ENCODE measurements around the gene GPATCH4. TPM values are rescaled to one million over a fixed set of nuclear protein-coding genes. Genes with fewer than 3 reads are reported as not detected.
"Not testable (repeated sequence)": the region's sequence is repeated elsewhere in the genome, so short reads cannot be mapped to it uniquely, and the experiment has no call there.

Gene GPATCH4
- total and polyA plus RNA-seq, 2 donors: 11.6 to 12.0 TPM

- no peaks in the 10 kb centered on the region for H3K36me3 ChIP-seq (ENCODE audit: control insufficient read depth in 2 of 2, insufficient read depth in 2 of 2, low read length in 1 of 2)
- no peak for DNase-seq (ENCODE audit: low read depth in 6 of 9, low spot score in 9 of 9)
- H3K4me3 ChIP-seq (ENCODE audit: low read length in 2 of 2): no peak overlapping the region
- peaks cover 2 to 7% of the 10 kb centered on the region in 2 donors for H3K4me1 ChIP-seq (ENCODE audit: control insufficient read depth in 2 of 2, insufficient read depth in 2 of 2, low read length in 2 of 2)
- no peaks in the 10 kb centered on the region for H3K9me3 ChIP-seq (ENCODE audit: control insufficient read depth in 2 of 2, insufficient read depth in 1 of 2, low read length in 1 of 2)
- peaks cover 54 to 94% of the 10 kb centered on the region in 2 donors for H3K27me3 ChIP-seq (ENCODE audit: control insufficient read depth in 2 of 2, insufficient read depth in 1 of 2, low read length in 1 of 2)
- 86% methylated on average over 6 of the region's 6 CpGs for WGBS
- no peak overlapping the region for H3K27ac ChIP-seq (ENCODE audit: low read depth in 1 of 2, low read length in 1 of 2)
These were observed 21.5 kb upstream of the GPATCH4 start for GRCh38 chr1:156622581-156623297.

- no peak for DNase-seq (ENCODE audit: low read depth in 6 of 9, low spot score in 9 of 9)
- H3K9me3 ChIP-seq (ENCODE audit: control insufficient read depth in 2 of 2, insufficient read depth in 1 of 2, low read length in 1 of 2): no peaks in the 10 kb centered on the region
- 23% methylated on average over 6 of the region's 6 CpGs for WGBS
- H3K4me3 ChIP-seq (ENCODE audit: low read length in 2 of 2): no peak overlapping the region
- H3K27ac ChIP-seq (ENCODE audit: low read depth in 1 of 2, low read length in 1 of 2): no peak overlapping the region
- H3K4me1 ChIP-seq (ENCODE audit: control insufficient read depth in 2 of 2, insufficient read depth in 2 of 2, low read length in 2 of 2): peaks cover 0 to 7% of the 10 kb centered on the region in 2 donors
- H3K36me3 ChIP-seq (ENCODE audit: control insufficient read depth in 2 of 2, insufficient read depth in 2 of 2, low read length in 1 of 2): no peaks in the 10 kb centered on the region
- H3K27me3 ChIP-seq (ENCODE audit: control insufficient read depth in 2 of 2, insufficient read depth in 1 of 2, low read length in 1 of 2): peaks cover 29 to 90% of the 10 kb centered on the region in 2 donors
These were observed 18.3 kb upstream of the GPATCH4 start for GRCh38 chr1:156619582-156619955.

- 3% methylated on average over 7 of the region's 7 CpGs for WGBS
- Histone ChIP-seq H3K27me3 (ENCODE audit: control insufficient read depth in 2 of 2, insufficient read depth in 1 of 2, low read length in 1 of 2) (peaks cover 24 to 88% of the 10 kb centered on the region in 2 donors), H3K27ac (ENCODE audit: low read depth in 1 of 2, low read length in 1 of 2) (no peak within 1 kb of the TSS), H3K9me3 (ENCODE audit: control insufficient read depth in 2 of 2, insufficient read depth in 1 of 2, low read length in 1 of 2) (no peaks in the 10 kb centered on the region), H3K4me3 (ENCODE audit: low read length in 2 of 2) (no peak within 1 kb of the TSS), H3K4me1 (ENCODE audit: control insufficient read depth in 2 of 2, insufficient read depth in 2 of 2, low read length in 2 of 2) (peaks cover 0 to 3% of the 10 kb centered on the region in 2 donors), H3K36me3 (ENCODE audit: control insufficient read depth in 2 of 2, insufficient read depth in 2 of 2, low read length in 1 of 2) (no peaks in the 10 kb centered on the region)
- peak in 1 of 9 donors; percentile 32 for DNase-seq (ENCODE audit: low read depth in 6 of 9, low spot score in 9 of 9)
These were observed 17.7 kb upstream of the GPATCH4 start, which contains the start of gene HAPLN2 for GRCh38 chr1:156618853-156619581. HAPLN2 (plus strand) TSS chr1:156619415; CDS start chr1:156623491, 4,076 bp downstream.

GRCh38 chr1:156616463-156616862 is 15.2 kb upstream of the GPATCH4 start:
- 34% methylated on average over 5 of the region's 5 CpGs for WGBS
- H3K9me3 ChIP-seq (ENCODE audit: control insufficient read depth in 2 of 2, insufficient read depth in 1 of 2, low read length in 1 of 2): no peaks in the 10 kb centered on the region
- H3K4me1 ChIP-seq (ENCODE audit: control insufficient read depth in 2 of 2, insufficient read depth in 2 of 2, low read length in 2 of 2): no peaks in the 10 kb centered on the region
- DNase-seq (ENCODE audit: low read depth in 6 of 9, low spot score in 9 of 9): no peak
- peaks cover 12 to 81% of the 10 kb centered on the region in 2 donors for H3K27me3 ChIP-seq (ENCODE audit: control insufficient read depth in 2 of 2, insufficient read depth in 1 of 2, low read length in 1 of 2)
- no peak overlapping the region for H3K27ac ChIP-seq (ENCODE audit: low read depth in 1 of 2, low read length in 1 of 2)
- no peaks in the 10 kb centered on the region for H3K36me3 ChIP-seq (ENCODE audit: control insufficient read depth in 2 of 2, insufficient read depth in 2 of 2, low read length in 1 of 2)
- H3K4me3 ChIP-seq (ENCODE audit: low read length in 2 of 2): no peak overlapping the region

GRCh38 chr1:156615946-156616345 is 14.7 kb upstream of the GPATCH4 start:
- Histone ChIP-seq H3K27me3 (ENCODE audit: control insufficient read depth in 2 of 2, insufficient read depth in 1 of 2, low read length in 1 of 2) (peaks cover 9 to 80% of the 10 kb centered on the region in 2 donors), H3K36me3 (ENCODE audit: control insufficient read depth in 2 of 2, insufficient read depth in 2 of 2, low read length in 1 of 2) (no peaks in the 10 kb centered on the region), H3K9me3 (ENCODE audit: control insufficient read depth in 2 of 2, insufficient read depth in 1 of 2, low read length in 1 of 2) (no peaks in the 10 kb centered on the region), H3K4me3 (ENCODE audit: low read length in 2 of 2) (no peak overlapping the region), H3K27ac (ENCODE audit: low read depth in 1 of 2, low read length in 1 of 2) (no peak overlapping the region), H3K4me1 (ENCODE audit: control insufficient read depth in 2 of 2, insufficient read depth in 2 of 2, low read length in 2 of 2) (no peaks in the 10 kb centered on the region)
- no peak for DNase-seq (ENCODE audit: low read depth in 6 of 9, low spot score in 9 of 9)
- 65% methylated on average over 4 of the region's 4 CpGs for WGBS

GRCh38 chr1:156612666-156613065 is 11.4 kb upstream of the GPATCH4 start:
- no peak overlapping the region for H3K27ac ChIP-seq (ENCODE audit: low read depth in 1 of 2, low read length in 1 of 2)
- H3K36me3 ChIP-seq (ENCODE audit: control insufficient read depth in 2 of 2, insufficient read depth in 2 of 2, low read length in 1 of 2): no peaks in the 10 kb centered on the region
- no peak overlapping the region for H3K4me3 ChIP-seq (ENCODE audit: low read length in 2 of 2)
- DNase-seq (ENCODE audit: low read depth in 6 of 9, low spot score in 9 of 9): no peak
- H3K9me3 ChIP-seq (ENCODE audit: control insufficient read depth in 2 of 2, insufficient read depth in 1 of 2, low read length in 1 of 2): no peaks in the 10 kb centered on the region
- H3K27me3 ChIP-seq (ENCODE audit: control insufficient read depth in 2 of 2, insufficient read depth in 1 of 2, low read length in 1 of 2): peaks cover 0 to 58% of the 10 kb centered on the region in 2 donors
- H3K4me1 ChIP-seq (ENCODE audit: control insufficient read depth in 2 of 2, insufficient read depth in 2 of 2, low read length in 2 of 2): peaks cover 0 to 4% of the 10 kb centered on the region in 2 donors
- WGBS: 51% methylated on average over 3 of the region's 3 CpGs

- WGBS: 97% methylated on average over 9 of the region's 9 CpGs
- H3K27me3 ChIP-seq (ENCODE audit: control insufficient read depth in 2 of 2, insufficient read depth in 1 of 2, low read length in 1 of 2): peaks cover 0 to 33% of the 10 kb centered on the region in 2 donors
- H3K4me1 ChIP-seq (ENCODE audit: control insufficient read depth in 2 of 2, insufficient read depth in 2 of 2, low read length in 2 of 2); DNase-seq (ENCODE audit: low read depth in 6 of 9, low spot score in 9 of 9); H3K9me3 ChIP-seq (ENCODE audit: control insufficient read depth in 2 of 2, insufficient read depth in 1 of 2, low read length in 1 of 2); H3K36me3 ChIP-seq (ENCODE audit: control insufficient read depth in 2 of 2, insufficient read depth in 2 of 2, low read length in 1 of 2); H3K27ac ChIP-seq (ENCODE audit: low read depth in 1 of 2, low read length in 1 of 2); H3K4me3 ChIP-seq (ENCODE audit: low read length in 2 of 2): not testable (repeated sequence)
These were observed 8.8 kb upstream of the GPATCH4 start for GRCh38 chr1:156610072-156610471.

- H3K36me3 ChIP-seq (ENCODE audit: control insufficient read depth in 2 of 2, insufficient read depth in 2 of 2, low read length in 1 of 2): no peaks in the 10 kb centered on the region
- no peak overlapping the region for H3K27ac ChIP-seq (ENCODE audit: low read depth in 1 of 2, low read length in 1 of 2)
- H3K4me1 ChIP-seq (ENCODE audit: control insufficient read depth in 2 of 2, insufficient read depth in 2 of 2, low read length in 2 of 2): peaks cover 0 to 4% of the 10 kb centered on the region in 2 donors
- H3K27me3 ChIP-seq (ENCODE audit: control insufficient read depth in 2 of 2, insufficient read depth in 1 of 2, low read length in 1 of 2): peaks cover 0 to 27% of the 10 kb centered on the region in 2 donors
- peak in 3 of 9 donors; percentile 62 to 77 (median 73) for DNase-seq (ENCODE audit: low read depth in 6 of 9, low spot score in 9 of 9)
- H3K9me3 ChIP-seq (ENCODE audit: control insufficient read depth in 2 of 2, insufficient read depth in 1 of 2, low read length in 1 of 2): no peaks in the 10 kb centered on the region
- H3K4me3 ChIP-seq (ENCODE audit: low read length in 2 of 2): no peak overlapping the region
- 42% methylated on average over 6 of the region's 6 CpGs for WGBS
These were observed 7.7 kb upstream of the GPATCH4 start for GRCh38 chr1:156608981-156609380.

- 34% methylated on average over 7 of the region's 7 CpGs for WGBS
- Histone ChIP-seq H3K27ac (ENCODE audit: low read depth in 1 of 2, low read length in 1 of 2) (no peak overlapping the region), H3K4me1 (ENCODE audit: control insufficient read depth in 2 of 2, insufficient read depth in 2 of 2, low read length in 2 of 2) (peaks cover 0 to 4% of the 10 kb centered on the region in 2 donors), H3K36me3 (ENCODE audit: control insufficient read depth in 2 of 2, insufficient read depth in 2 of 2, low read length in 1 of 2) (no peaks in the 10 kb centered on the region), H3K9me3 (ENCODE audit: control insufficient read depth in 2 of 2, insufficient read depth in 1 of 2, low read length in 1 of 2) (no peaks in the 10 kb centered on the region), H3K4me3 (ENCODE audit: low read length in 2 of 2) (no peak overlapping the region), H3K27me3 (ENCODE audit: control insufficient read depth in 2 of 2, insufficient read depth in 1 of 2, low read length in 1 of 2) (peaks cover 0 to 22% of the 10 kb centered on the region in 2 donors)
- DNase-seq (ENCODE audit: low read depth in 6 of 9, low spot score in 9 of 9): peak in 7 of 9 donors; percentile 62 to 87 (median 72)
These were observed 6.9 kb upstream of the GPATCH4 start for GRCh38 chr1:156608036-156608674.
